IMR-90 (cell line): ENCODE measurements around the gene TEX53.
A peak's percentile ranks its signal among the peaks of the same experiment; 100 is the strongest.

ENCODE experiments used
- BHLHE40 ChIP-seq: fragments of 150-350 bp; IDR thresholded peaks from 2 replicates; pipeline ENCODE4 v1.6.1; 2016; ENCODE audit warnings: mild to moderate bottlenecking, low read depth, low read length
- CEBPB ChIP-seq: IDR thresholded peaks from 2 replicates; pipeline ENCODE4 v1.6.1; 2012; ENCODE audit warnings: low read depth, low read length, improper control_type of control experiment
- MAFK ChIP-seq: IDR thresholded peaks from 2 replicates; pipeline ENCODE4 v1.6.1; 2012; ENCODE audit warnings: low read depth, low read length, improper control_type of control experiment
- MAZ ChIP-seq: IDR thresholded peaks from 2 replicates; pipeline ENCODE4 v1.6.1; 2012; ENCODE audit warnings: low read depth, mild to moderate bottlenecking, low read length, improper control_type of control experiment, moderate library complexity, borderline replicate concordance
- MXI1 ChIP-seq: IDR thresholded peaks from 2 replicates; pipeline ENCODE4 v1.6.1; 2012; ENCODE audit warnings: low read depth, mild to moderate bottlenecking, low read length, moderate library complexity, borderline replicate concordance
- POLR2A ChIP-seq: IDR thresholded peaks from 2 replicates; pipeline ENCODE4 v1.6.1; 2012; ENCODE audit warnings: mild to moderate bottlenecking, low read depth, low read length
- TF ChIP-seq, protein P1 (sequence below): conservative IDR thresholded peaks from 2 replicates; pipeline ENCODE4 v1.5.1; 2012; ENCODE audit warnings: mild to moderate bottlenecking, low read depth, low read length, improper control_type of control experiment

DNA sequence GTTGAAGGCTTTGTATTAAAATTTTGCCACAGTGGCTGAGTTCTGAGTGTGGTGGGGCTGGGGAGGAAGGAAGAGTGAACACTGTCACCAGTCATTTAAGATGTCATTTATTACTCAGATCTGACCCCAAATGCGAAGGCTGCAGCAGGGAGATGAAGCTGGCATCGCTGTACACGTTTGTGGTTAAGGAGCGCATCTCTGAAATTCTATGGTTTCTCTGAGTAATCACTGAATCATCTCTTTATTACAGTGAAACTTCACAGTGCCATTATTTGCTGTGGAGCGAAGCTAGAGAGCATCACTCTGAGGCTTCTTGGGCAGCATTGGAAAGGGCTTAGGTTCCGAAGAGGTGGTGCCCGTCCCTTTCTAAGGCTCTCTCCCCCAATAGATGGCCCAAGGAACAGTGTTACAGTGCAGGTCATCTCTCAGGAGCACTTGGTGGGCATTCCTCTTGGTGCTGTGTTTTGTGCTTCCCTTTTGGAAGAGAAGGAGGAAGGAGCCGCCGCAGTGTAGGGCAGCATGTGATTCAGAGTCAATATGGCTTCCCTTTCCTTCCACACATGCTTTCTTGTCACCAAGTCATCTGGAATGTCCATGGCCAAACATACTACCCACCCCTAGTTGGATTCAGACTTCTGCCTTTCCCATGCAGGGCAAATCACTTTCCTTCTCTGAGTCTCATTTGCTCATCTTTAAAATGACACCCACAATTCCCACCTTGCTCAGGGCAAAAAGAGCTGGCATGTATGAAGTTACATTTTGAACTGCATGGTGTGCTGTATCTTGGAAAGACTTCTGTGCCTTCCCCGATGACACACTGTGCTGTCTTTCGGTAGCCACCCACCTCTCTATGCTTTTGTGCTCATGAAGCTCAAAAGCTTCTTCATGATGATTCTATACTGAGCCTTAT is 33.7 kb upstream of the TEX53 start:
- TF ChIP-seq, protein P1, sequence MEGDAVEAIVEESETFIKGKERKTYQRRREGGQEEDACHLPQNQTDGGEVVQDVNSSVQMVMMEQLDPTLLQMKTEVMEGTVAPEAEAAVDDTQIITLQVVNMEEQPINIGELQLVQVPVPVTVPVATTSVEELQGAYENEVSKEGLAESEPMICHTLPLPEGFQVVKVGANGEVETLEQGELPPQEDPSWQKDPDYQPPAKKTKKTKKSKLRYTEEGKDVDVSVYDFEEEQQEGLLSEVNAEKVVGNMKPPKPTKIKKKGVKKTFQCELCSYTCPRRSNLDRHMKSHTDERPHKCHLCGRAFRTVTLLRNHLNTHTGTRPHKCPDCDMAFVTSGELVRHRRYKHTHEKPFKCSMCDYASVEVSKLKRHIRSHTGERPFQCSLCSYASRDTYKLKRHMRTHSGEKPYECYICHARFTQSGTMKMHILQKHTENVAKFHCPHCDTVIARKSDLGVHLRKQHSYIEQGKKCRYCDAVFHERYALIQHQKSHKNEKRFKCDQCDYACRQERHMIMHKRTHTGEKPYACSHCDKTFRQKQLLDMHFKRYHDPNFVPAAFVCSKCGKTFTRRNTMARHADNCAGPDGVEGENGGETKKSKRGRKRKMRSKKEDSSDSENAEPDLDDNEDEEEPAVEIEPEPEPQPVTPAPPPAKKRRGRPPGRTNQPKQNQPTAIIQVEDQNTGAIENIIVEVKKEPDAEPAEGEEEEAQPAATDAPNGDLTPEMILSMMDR, result no peak
- TF ChIP-seq POLR2A (no peak), MAZ (no peak), MAFK (no peak), MXI1 (no peak), BHLHE40 (peak; percentile 76; the same call in 1 of the 2 replicates), CEBPB (0 out of 2 replicates have a peak, but pooled peaks have one; percentile 21)
